ENCODE data around the gene ZFC3H1.

The ZFC3H1 gene

GRCh38 chr12:71638499-71638898 is 25.1 kb downstream of the ZFC3H1 start:
- in situ Hi-C loops (cut with HindIII; ENCODE audit: low sequenced_read_pairs) = no loop called here

GRCh38 chr12:71636704-71637115 is 26.9 kb downstream of the ZFC3H1 start:
- in situ Hi-C loops (cut with HindIII; ENCODE audit: low sequenced_read_pairs) = no loop called here

- in situ Hi-C loops (cut with HindIII; ENCODE audit: low sequenced_read_pairs) = no loop called here
Measured at GRCh38 chr12:71627438-71628002, 36.1 kb downstream of the ZFC3H1 start.

- in situ Hi-C loops (cut with HindIII; ENCODE audit: low sequenced_read_pairs) = no loop called here
Measured at GRCh38 chr12:71626768-71627167, 36.9 kb downstream of the ZFC3H1 start.

GRCh38 chr12:71626098-71626497 is 37.5 kb downstream of the ZFC3H1 start:
- in situ Hi-C loops (cut with HindIII; ENCODE audit: low sequenced_read_pairs) = no loop called here

GRCh38 chr12:71625476-71625875 is 38.2 kb downstream of the ZFC3H1 start:
- in situ Hi-C loops (cut with HindIII; ENCODE audit: low sequenced_read_pairs) = no loop called here

- in situ Hi-C loops (cut with HindIII; ENCODE audit: low sequenced_read_pairs) = no loop called here
Measured at GRCh38 chr12:71621938-71622337, 41.7 kb downstream of the ZFC3H1 start.

GRCh38 chr12:71610031-71610795 is 53.4 kb downstream of the ZFC3H1 start:
- in situ Hi-C loops (cut with HindIII; ENCODE audit: low sequenced_read_pairs) = no loop called here

GRCh38 chr12:71607494-71608330 is 55.9 kb downstream of the ZFC3H1 start:
- in situ Hi-C loops (cut with HindIII; ENCODE audit: low sequenced_read_pairs) = loop anchor here (10.0 kb wide), 1 partner anchor 227 kb away; the partner anchor contains the start of gene TBC1D15

GRCh38 chr12:71605039-71605438 is 58.6 kb downstream of the ZFC3H1 start:
- in situ Hi-C loops (cut with HindIII; ENCODE audit: low sequenced_read_pairs) = loop anchor here (10.0 kb wide), 1 partner anchor 230 kb away; the partner anchor contains the start of gene TBC1D15

GRCh38 chr12:71602761-71603577 is 60.7 kb downstream of the ZFC3H1 start:
- in situ Hi-C loops (cut with HindIII; ENCODE audit: low sequenced_read_pairs) = loop anchor here (10.0 kb wide), 1 partner anchor 232 kb away; the partner anchor contains the start of gene TBC1D15

GRCh38 chr12:71601546-71601945 is 62.1 kb downstream of the ZFC3H1 start:
- in situ Hi-C loops (cut with HindIII; ENCODE audit: low sequenced_read_pairs) = loop anchor here (10.0 kb wide), 1 partner anchor 233 kb away; the partner anchor contains the start of gene TBC1D15

GRCh38 chr12:71599210-71599609 is 64.4 kb downstream of the ZFC3H1 start:
- in situ Hi-C loops (cut with HindIII; ENCODE audit: low sequenced_read_pairs) = no loop called here

GRCh38 chr12:71594214-71594948 is 69.3 kb downstream of the ZFC3H1 start:
- in situ Hi-C loops (cut with HindIII; ENCODE audit: low sequenced_read_pairs) = no loop called here

- in situ Hi-C loops (cut with HindIII; ENCODE audit: low sequenced_read_pairs) = no loop called here
Measured at GRCh38 chr12:71592841-71593240, 70.8 kb downstream of the ZFC3H1 start.

- in situ Hi-C loops (cut with HindIII; ENCODE audit: low sequenced_read_pairs) = no loop called here
Measured at GRCh38 chr12:71591601-71592000, 72.0 kb downstream of the ZFC3H1 start.

- in situ Hi-C loops (cut with HindIII; ENCODE audit: low sequenced_read_pairs) = no loop called here
Measured at GRCh38 chr12:71589478-71589881, 74.2 kb downstream of the ZFC3H1 start.

- in situ Hi-C loops (cut with HindIII; ENCODE audit: low sequenced_read_pairs) = no loop called here
Measured at GRCh38 chr12:71587012-71587411, 76.6 kb downstream of the ZFC3H1 start.

- in situ Hi-C loops (cut with HindIII; ENCODE audit: low sequenced_read_pairs) = no loop called here
Measured at GRCh38 chr12:71585218-71585617, 78.4 kb downstream of the ZFC3H1 start.

- in situ Hi-C loops (cut with HindIII; ENCODE audit: low sequenced_read_pairs) = no loop called here
Measured at GRCh38 chr12:71584356-71584755, 79.3 kb downstream of the ZFC3H1 start.

Data from endothelial cell of hepatic sinusoid (primary cell).